ENCODE data around the gene MACROD2.

The MACROD2 gene

DNA sequence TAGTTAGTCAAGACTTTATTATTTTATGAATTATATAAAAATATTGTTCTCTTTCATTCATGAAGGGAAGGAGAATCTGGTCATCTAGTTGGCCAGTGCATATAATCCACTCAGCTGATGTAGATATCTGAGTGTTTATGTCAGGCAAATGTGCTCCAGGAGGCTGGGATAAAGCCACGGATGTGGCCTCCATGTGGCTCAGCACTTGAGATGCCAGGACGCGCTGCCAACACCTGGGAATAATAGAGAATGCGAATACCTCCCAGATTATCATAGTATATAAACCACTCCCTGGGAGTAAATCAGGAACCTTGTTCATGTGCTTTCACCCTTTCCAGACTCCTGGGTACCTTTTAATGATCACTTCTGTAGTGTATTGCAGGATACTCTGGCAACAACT lies 1571.9 kb downstream of the MACROD2 start:
- DNase-seq: no peak

DNA sequence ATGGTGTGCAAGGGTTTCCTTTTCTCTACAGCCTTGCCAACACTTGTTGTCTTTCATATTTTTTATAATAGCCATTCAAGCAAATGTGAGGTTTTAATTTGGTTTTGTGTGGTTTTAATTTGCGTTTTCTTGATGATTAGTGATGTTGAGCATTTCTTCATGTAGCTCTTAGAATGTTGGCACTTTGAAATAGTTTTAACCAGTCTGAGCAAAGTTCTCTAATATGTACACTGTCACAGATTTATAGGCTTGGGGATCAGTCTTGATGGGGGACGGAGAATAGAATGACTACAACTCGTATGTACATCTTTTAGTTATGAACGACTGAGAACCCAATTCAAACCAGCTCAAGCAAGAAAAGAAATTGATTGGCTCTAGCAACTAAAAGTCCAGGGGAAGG lies 1574.8 kb downstream of the MACROD2 start:
- DNase-seq: no peak

DNA sequence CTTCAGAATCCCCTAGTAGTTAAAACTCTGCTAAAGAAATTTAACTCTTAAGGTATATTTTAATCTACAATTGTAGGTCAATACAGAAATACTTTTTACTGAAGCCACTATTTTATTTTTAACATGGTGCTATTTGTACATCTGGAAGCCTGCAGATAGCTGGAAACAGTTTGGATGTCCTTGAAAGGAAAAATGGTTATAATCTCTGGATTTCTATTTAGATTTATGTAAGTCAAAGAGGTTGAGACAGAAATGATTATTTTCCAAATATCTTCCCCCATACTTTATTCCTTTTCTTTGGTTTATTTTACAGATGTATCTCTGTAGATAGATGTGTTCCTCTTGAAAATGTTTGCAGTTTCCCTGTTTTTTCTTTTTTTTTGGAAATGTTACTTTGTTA lies 1575.7 kb downstream of the MACROD2 start:
- DNase-seq: no peak

GRCh38 chr20:15575255-15575654 lies 1579.9 kb downstream of the MACROD2 start:
- no peak for DNase-seq

DNA sequence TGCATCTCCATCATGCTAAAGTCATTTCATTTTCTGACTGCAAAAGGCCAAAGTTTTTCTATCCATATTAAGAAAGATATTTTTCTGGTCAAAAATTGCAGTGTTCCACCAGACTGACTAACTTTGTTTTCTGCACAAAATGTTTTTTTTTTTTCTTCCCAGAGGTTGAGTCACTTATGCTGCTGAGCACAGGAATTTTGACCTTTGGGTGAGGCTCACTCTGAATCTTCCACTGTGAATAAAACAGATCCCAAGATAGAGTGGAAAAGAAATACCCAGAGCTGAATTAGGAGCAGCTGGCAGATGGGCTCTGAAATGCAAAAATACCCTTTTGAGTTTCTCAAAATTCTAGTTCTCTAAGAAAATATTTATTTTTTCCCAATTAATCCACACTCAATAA lies 1581.1 kb downstream of the MACROD2 start:
- DNase-seq: no peak

- DNase-seq: no peak
Observed at GRCh38 chr20:15578113-15578512, 1582.8 kb downstream of the MACROD2 start.

- no peak for DNase-seq
Observed at GRCh38 chr20:15579688-15580087, 1584.4 kb downstream of the MACROD2 start.

- DNase-seq: no peak
Observed at GRCh38 chr20:15582146-15582760, 1586.9 kb downstream of the MACROD2 start.

- DNase-seq: no peak
Observed at GRCh38 chr20:15584507-15584906, 1589.2 kb downstream of the MACROD2 start.

DNA sequence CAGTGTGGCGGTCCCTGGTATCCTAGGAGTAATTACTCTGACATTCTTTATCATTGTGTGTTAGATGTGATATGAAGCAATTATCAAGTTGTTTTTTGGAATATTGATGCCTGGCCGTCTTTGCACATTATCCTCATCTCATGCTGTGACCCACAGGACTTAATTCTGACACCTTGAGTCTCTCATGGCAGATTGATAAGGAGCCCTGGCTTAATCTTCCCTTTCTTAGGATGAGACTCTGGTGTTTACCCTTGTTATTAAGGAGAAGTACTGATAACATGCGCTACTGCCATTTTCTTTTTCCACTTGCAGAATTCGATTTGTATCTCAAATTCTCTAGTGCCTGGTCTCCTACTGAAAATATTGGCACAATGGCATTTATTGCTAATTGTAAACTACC lies 1597.8 kb downstream of the MACROD2 start:
- DNase-seq: no peak

DNA sequence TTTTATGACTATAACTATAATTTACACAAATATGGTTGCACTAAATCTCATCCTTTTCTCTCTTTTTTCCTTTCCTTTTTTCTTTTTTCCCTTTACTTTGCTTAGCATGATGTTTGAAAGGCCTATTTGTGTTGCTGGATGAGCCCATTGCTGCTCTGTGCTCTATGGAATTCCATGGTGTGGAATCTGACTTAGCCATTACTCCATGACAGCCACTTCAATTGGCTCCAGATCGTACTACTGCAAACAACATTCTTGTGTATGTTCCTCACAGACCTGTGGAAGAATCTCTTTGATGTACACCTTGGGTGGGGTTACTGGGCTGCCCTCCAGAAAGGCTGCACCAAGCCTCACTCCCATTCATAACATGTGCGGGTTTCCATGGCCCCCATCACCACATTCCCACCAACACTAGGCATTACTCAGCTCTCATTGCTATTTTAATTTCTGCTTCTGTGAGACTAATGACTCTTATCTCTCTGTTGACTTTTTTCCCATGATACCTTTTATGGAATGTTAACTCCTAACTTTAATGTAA lies 1598.9 kb downstream of the MACROD2 start:
- DNase-seq: no peak

- DNase-seq: no peak
Observed at GRCh38 chr20:15596220-15596890, 1601.0 kb downstream of the MACROD2 start.

DNA sequence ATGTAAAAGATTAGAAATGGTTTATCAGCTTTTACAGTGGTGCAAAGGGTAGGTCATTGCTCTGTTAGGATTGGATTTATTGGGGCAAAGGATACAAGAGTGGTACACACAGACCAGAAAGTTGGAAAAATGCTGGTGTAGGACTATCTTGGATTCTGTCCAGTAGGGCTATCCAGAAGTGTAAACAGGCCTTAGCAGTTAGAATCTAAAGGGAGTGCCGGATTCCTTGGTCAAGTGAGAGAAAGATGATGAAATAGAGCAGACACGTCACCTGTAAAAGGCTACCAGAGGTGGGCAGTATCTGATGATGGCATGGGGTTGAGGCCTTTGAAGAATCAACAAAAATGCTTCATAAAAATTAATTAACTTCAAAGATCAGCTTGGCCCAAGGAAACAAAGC lies 1602.0 kb downstream of the MACROD2 start:
- no peak for DNase-seq

- DNase-seq: no peak
Observed at GRCh38 chr20:15599961-15600360, 1604.6 kb downstream of the MACROD2 start.

DNA sequence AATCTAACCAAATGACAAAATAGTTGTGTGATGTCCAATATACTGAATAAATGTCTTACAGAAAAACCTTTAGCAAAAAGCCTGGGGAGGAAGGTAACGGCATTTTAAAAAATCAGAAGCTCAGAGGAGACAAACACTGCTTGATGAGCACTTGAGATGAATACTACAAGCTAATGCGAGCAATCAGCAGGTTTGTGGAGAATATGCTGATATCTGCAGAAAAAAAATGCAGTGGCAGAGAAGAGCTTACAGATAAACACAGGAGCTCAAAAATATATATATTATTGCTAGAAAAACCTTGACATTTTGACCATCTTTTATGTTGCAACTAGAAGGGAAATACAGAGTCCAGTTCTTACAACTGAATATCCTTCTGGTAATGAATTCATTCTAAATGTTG lies 1605.2 kb downstream of the MACROD2 start:
- no peak for DNase-seq

DNA sequence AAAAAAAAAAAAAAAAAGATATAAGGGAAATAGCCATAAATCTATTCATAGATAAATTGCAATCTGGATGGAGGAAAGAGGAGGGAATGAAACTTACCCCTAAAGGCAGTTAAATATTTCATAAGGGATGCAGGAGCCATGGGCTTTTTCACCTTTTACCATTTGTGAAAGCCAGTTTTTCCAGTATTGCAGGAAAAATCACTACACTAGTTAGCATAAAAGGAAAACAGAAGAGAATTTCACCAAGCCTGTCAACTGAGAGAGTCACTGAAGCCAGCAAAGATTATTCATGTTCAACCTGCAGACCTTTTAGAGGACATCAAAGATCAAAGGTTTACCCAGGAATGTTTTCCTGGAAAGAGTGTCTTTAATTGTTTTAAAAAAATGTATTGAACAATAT lies 1608.2 kb downstream of the MACROD2 start:
- no peak for DNase-seq

- DNase-seq: no peak
Observed at GRCh38 chr20:15603978-15604805, 1608.9 kb downstream of the MACROD2 start.

- no peak for DNase-seq
Observed at GRCh38 chr20:15609921-15610320, 1614.6 kb downstream of the MACROD2 start.

DNA sequence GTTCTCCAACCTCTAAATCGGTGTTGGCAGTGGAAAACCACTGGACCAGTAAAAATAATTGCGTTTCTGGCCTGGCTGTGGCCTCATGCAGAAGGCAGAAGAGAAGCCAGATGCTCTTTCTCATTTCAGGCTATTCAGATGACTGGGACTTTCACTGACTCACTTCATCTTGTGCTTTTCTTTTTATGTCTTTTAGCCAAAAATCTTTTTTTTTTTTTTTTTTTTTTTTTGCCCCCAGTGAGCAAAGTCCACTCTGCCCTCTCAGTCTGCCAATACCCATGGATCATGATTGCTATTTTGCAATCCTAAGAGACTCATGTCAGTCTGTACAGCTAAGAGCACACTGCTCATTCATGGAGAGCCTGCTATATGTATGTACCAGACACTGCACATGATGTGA lies 1615.5 kb downstream of the MACROD2 start:
- no peak for DNase-seq

DNA sequence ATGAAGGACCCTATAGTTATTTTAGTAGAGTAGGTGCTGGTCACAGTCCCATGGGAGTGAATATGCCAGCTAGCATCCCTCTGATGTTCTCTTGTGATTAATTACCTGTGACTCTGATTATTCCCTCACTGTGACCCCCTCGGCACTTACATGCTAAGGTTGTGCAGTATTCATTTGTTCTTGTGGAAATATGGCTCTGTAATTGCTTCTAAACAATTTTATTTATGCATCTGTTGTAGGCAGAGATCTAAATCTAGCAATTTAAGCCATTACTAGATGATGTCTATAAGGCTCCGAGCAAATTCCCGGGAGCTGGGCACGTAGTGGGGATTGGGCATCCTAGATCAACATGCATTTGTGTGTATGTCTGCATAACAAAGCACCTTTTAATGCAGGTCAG lies 1616.2 kb downstream of the MACROD2 start:
- DNase-seq: no peak

DNA sequence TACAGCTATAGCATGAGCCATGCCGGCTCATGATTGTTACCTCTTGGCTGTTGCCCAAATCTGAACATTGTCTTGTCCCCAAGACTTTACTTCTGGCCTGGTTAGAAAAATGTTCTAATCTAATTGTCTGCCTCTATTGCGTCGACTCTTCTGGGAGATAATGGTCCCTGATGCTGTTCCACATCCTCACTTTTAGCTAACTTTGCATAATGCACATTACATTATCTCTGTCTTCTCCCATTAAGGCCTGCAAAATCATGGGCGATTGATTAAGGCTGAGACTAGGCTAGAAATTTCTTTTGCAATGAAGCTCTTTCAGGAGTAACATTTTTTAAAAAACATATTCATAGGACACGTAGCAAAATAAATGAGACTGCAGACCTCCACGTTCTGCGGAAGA lies 1616.9 kb downstream of the MACROD2 start:
- DNase-seq: no peak

- no peak for DNase-seq
Observed at GRCh38 chr20:15612769-15613168, 1617.5 kb downstream of the MACROD2 start.

DNA sequence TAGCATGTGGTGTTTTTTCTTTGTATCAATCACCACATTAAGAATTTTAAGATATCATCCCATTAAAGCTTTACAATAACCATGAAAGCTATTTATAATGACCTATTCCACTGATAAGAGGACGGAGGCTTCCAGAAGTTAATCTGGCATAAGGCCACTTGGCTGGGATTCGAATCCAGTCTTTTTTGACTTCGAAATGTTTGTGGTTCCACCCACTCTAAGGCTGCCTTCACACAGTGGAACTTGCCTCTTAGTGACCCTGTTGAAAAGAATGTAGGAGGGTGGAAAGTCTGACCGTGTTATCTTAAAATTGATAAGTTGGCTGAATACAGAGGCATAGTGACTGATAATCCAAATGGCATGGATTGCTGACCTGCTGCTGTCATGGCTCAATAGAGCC lies 1618.2 kb downstream of the MACROD2 start:
- DNase-seq: no peak

DNA sequence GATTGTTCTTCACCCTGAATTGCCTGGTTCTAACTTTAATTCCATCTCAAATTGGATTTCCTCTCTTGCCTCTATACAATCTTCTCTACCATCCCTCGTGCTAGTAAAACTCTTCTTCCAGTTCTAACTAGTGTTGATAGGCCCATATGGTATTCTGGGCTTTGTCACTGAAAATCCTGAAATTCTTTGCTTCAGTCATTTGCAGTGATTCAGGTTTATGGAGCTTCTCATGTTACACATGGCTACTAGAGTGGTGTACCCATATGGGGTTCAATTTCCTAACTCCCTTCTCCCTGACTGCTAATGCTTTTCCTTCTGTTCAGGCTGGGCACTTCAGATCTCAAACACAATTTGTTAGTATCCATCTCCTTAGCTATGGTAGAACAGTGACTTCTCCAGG lies 1621.3 kb downstream of the MACROD2 start:
- DNase-seq: no peak
